Glomerular endothelial cell (primary cell): ENCODE measurements around the gene SLX4IP. TPM values are rescaled to one million over a fixed set of nuclear protein-coding genes. Genes with fewer than 3 reads are reported as not detected.

Experiments used
- DNase-seq: peaks from one replicate; pipeline ENCODE4 v3.0.0-alpha.2; 2011; ENCODE audit warnings: low read depth, low spot score; ENCODE audit errors: extremely low read depth
- total RNA-seq: library from RNA; depleted of rRNA; stranded (reverse); fragments of >200 nt; gene quantifications from 2 replicates; pipeline ENCODE4 v1.2.3, GENCODE V29; 2015

The SLX4IP gene
- total RNA-seq, 1 donor from 2014 or later: 3.4 TPM

- no peak for DNase-seq
Measured at GRCh38 chr20:10658876-10659632, 223.9 kb downstream of the SLX4IP start.

GRCh38 chr20:10659651-10660601 is 224.8 kb downstream of the SLX4IP start:
- no peak for DNase-seq

GRCh38 chr20:10660661-10661060 is 225.6 kb downstream of the SLX4IP start:
- no peak for DNase-seq

GRCh38 chr20:10661261-10661660 is 226.2 kb downstream of the SLX4IP start:
- DNase-seq: no peak

- DNase-seq: no peak
Measured at GRCh38 chr20:10662151-10662550, 227.0 kb downstream of the SLX4IP start.

- no peak for DNase-seq
Measured at GRCh38 chr20:10662661-10663458, 227.8 kb downstream of the SLX4IP start.

GRCh38 chr20:10663756-10664155 is 228.7 kb downstream of the SLX4IP start:
- DNase-seq: no peak

- no peak for DNase-seq
Measured at GRCh38 chr20:10665027-10665561, 230.0 kb downstream of the SLX4IP start.

- no peak for DNase-seq
Measured at GRCh38 chr20:10665791-10666190, 230.7 kb downstream of the SLX4IP start.

- no peak for DNase-seq
Measured at GRCh38 chr20:10666221-10667076, 231.3 kb downstream of the SLX4IP start.

GRCh38 chr20:10667077-10667401 is 231.9 kb downstream of the SLX4IP start:
- DNase-seq: no peak

GRCh38 chr20:10667560-10668167 is 232.6 kb downstream of the SLX4IP start:
- DNase-seq: no peak

- DNase-seq: no peak
Measured at GRCh38 chr20:10668677-10669368, 233.7 kb downstream of the SLX4IP start.

GRCh38 chr20:10669843-10670446 is 234.8 kb downstream of the SLX4IP start:
- no peak for DNase-seq

- DNase-seq: no peak
Measured at GRCh38 chr20:10670501-10671220, 235.6 kb downstream of the SLX4IP start.

GRCh38 chr20:10671221-10671918 is 236.3 kb downstream of the SLX4IP start:
- DNase-seq: no peak

GRCh38 chr20:10671919-10672623 is 237.0 kb downstream of the SLX4IP start:
- DNase-seq: no peak
